GM21367 (cell line): ENCODE results near the gene FLG.
"Not testable (repeated sequence)": the region's sequence is repeated elsewhere in the genome, so short reads cannot be mapped to it uniquely, and the experiment has no call there.

Experiments used
- ATAC-seq: cut with Tn5 transposase; IDR thresholded peaks from one replicate; pipeline ENCODE4 v1.9.1; 2021; ENCODE audit not compliant: unreplicated experiment

The FLG gene

DNA sequence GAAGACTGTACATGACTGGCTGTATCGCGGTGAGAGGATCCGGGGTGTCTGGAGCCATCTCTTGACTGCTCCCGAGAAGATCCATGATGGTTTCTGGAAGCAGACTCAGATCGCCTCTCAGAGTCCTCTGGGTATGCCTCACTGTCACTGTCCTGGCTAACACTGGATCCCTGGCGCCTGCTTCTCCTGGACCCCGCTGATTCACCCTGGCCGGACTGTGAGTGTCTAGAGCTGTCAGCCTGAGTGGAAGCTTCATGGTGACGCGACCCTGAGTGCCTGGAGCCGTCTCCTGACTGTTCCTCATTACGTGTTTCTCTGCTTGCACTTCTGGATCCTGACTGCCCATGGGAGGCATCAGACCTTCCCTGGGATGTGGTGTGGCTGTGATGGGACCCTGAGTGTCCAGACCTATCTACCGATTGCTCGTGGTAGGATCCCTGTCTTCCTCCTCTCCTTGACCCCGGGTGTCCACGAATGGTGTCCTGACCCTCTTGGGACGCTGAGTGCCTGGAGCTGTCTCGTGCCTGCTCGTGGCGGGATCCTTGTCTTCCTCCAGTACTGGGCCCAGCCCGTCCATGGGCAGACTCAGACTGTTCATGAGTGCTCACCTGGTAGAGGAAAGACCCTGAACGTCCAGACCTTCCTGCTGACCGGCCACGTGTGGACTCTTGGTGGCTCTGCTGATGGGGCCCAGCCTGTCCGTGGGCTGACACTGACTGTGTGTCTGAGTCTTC is 21.7 kb downstream of the FLG start:
- ATAC-seq: not testable (repeated sequence)

DNA sequence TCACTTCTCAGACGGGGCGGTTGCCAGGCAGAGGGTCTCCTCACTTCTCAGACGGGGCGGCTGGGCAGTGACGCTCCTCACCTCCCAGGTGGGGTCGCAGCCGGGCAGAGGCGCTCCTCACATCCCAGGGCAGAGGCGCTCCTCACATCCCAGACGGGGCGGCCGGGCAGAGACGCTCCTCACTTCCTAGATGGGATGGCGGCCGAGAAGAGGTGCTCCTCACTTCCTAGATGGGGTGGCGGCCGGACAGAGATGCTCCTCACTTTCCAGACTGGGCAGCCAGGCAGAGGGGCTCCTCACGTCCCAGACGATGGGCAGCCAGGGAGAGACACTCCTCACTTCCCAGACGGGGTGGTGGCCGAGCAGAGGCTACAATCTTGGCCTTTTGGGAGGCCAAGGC is 68.6 kb downstream of the FLG start:
- ATAC-seq: not testable (repeated sequence)
